Peyer's patch (tissue), 4 donors: ENCODE results near the gene MTFP1. TPM values are rescaled to one million over a fixed set of nuclear protein-coding genes. Genes with fewer than 3 reads are reported as not detected.

Source experiments
- DNase-seq, 3 donors: peaks; one replicate each; pipeline ENCODE4 v3.0.0-alpha.2; 2017 to 2019
- H3K27ac ChIP-seq, 4 donors: fragments of 200-600 bp; sonication (generic); one replicate each; pipeline ENCODE4 v1.5.1; 2016 to 2019
- H3K27me3 ChIP-seq, 2 donors: fragments of 200-600 bp; sonication (generic); one replicate each; pipeline ENCODE4 v1.5.1; 2019
- H3K36me3 ChIP-seq, 3 donors: fragments of 200-600 bp; sonication (generic); one replicate each; pipeline ENCODE4 v1.5.1; 2016 to 2019
- H3K4me1 ChIP-seq, 4 donors: fragments of 200-600 bp; sonication (generic); one replicate each; pipeline ENCODE4 v1.5.1; 2016 to 2019
- H3K4me3 ChIP-seq, 4 donors: fragments of 200-600 bp; sonication (generic); 1 replicate in 3 of 4; 2 replicates in 1 of 4; pipeline ENCODE4 v1.5.1; 2016 to 2019; ENCODE audit warnings: mild to moderate bottlenecking in 1 of 4
- H3K9me3 ChIP-seq, 4 donors: fragments of 200-600 bp; sonication (generic); one replicate each; pipeline ENCODE4 v1.5.1; 2016 to 2019; ENCODE audit warnings: mild to moderate bottlenecking in 1 of 4
- CTCF ChIP-seq, 6 experiments: fragments of 450-650 bp in 4 of 6; fragments of 200-600 bp in 2 of 6; sonication (generic) in 1 of 6; IDR thresholded peaks; one replicate each; pipeline ENCODE4 v1.5.1; 2017 to 2019; ENCODE audit warnings: antibody characterized with exemption in 6 of 6, mild to moderate bottlenecking in 3 of 6, moderate library complexity in 1 of 6
- POLR2A ChIP-seq, 2 donors: fragments of 450-650 bp; IDR thresholded peaks; one replicate each; pipeline ENCODE4 v1.5.1; 2017; ENCODE audit warnings: antibody characterized with exemption in 2 of 2, mild to moderate bottlenecking in 2 of 2, moderate library complexity in 2 of 2
- total RNA-seq, 4 donors: library from RNA; depleted of rRNA; stranded (reverse); fragments of >200 nt; gene quantifications; one replicate each; pipeline ENCODE4 v1.1.0, GENCODE V29; 2016

MTFP1 gene
- 10 to 100 TPM; 12.4 to 24.7 (median 19.2) TPM for total RNA-seq

GRCh38 chr22:30425616-30426387, at the start of gene MTFP1:
TSS of gene MTFP1 (plus strand) at chr22:30425768. CDS start at chr22:30425880, 112 bp downstream.
- peaks cover 0 to 4% (median 0%) of the 10 kb centered on the region in 3 donors for H3K36me3 ChIP-seq
- H3K4me3 ChIP-seq = peak within 1 kb of the TSS; percentile 62 to 75 (median 70)
- peaks cover 3 to 32% (median 18%) of the 10 kb centered on the region in 4 donors for H3K4me1 ChIP-seq
- peak in 1 of 2 donors; percentile 13 for TF ChIP-seq POLR2A (IDR thresholded peaks at IDR 0.05)
- TF ChIP-seq CTCF (IDR thresholded peaks at IDR 0.05) = peak in 2 of 6 experiments; percentile 15 to 31
- no peaks in the 10 kb centered on the region for H3K27me3 ChIP-seq
- DNase-seq = peak; percentile 62 to 81 (median 75)
- H3K9me3 ChIP-seq = no peaks in the 10 kb centered on the region
- H3K27ac ChIP-seq = peak within 1 kb of the TSS; percentile 86 to 99 (median 96)

- no peaks in the 10 kb centered on the region for H3K9me3 ChIP-seq
- H3K27ac ChIP-seq = no peak overlapping the region
- H3K36me3 ChIP-seq = no peaks in the 10 kb centered on the region
- H3K27me3 ChIP-seq = no peaks in the 10 kb centered on the region
- no peak overlapping the region for H3K4me3 ChIP-seq
- TF ChIP-seq CTCF (IDR thresholded peaks at IDR 0.05) (no peak), POLR2A (IDR thresholded peaks at IDR 0.05) (no peak)
- no peaks in the 10 kb centered on the region for H3K4me1 ChIP-seq
- peak in 1 of 3 donors; percentile 43 for DNase-seq
Measured at GRCh38 chr22:30380011-30380410, 45.6 kb upstream of the MTFP1 start.

GRCh38 chr22:30381264-30381663, 44.3 kb upstream of the MTFP1 start:
- Histone ChIP-seq H3K27me3 (no peaks in the 10 kb centered on the region), H3K9me3 (no peaks in the 10 kb centered on the region), H3K4me3 (no peak overlapping the region), H3K36me3 (no peaks in the 10 kb centered on the region), H3K4me1 (peaks cover 0 to 2% (median 0%) of the 10 kb centered on the region in 4 donors), H3K27ac (no peak overlapping the region)
- TF ChIP-seq CTCF (IDR thresholded peaks at IDR 0.05) = no peak
- no peak for TF ChIP-seq POLR2A (IDR thresholded peaks at IDR 0.05)
- DNase-seq = no peak

- Histone ChIP-seq H3K36me3 (no peaks in the 10 kb centered on the region), H3K4me3 (no peak overlapping the region), H3K27me3 (no peaks in the 10 kb centered on the region), H3K4me1 (peaks cover 0 to 8% (median 3%) of the 10 kb centered on the region in 4 donors), H3K27ac (no peak overlapping the region), H3K9me3 (no peaks in the 10 kb centered on the region)
- no peak for DNase-seq
- no peak for TF ChIP-seq CTCF (IDR thresholded peaks at IDR 0.05)
- no peak for TF ChIP-seq POLR2A (IDR thresholded peaks at IDR 0.05)
Measured at GRCh38 chr22:30382340-30382739, 43.2 kb upstream of the MTFP1 start.

- H3K27ac ChIP-seq = no peak overlapping the region
- no peaks in the 10 kb centered on the region for H3K9me3 ChIP-seq
- no peaks in the 10 kb centered on the region for H3K36me3 ChIP-seq
- DNase-seq = no peak
- H3K4me3 ChIP-seq = no peak overlapping the region
- H3K4me1 ChIP-seq = peaks cover 0 to 13% (median 3%) of the 10 kb centered on the region in 4 donors
- TF ChIP-seq POLR2A (IDR thresholded peaks at IDR 0.05) (no peak), CTCF (IDR thresholded peaks at IDR 0.05) (no peak)
- H3K27me3 ChIP-seq = no peaks in the 10 kb centered on the region
Measured at GRCh38 chr22:30383061-30383460, 42.5 kb upstream of the MTFP1 start.
